GM21515 (cell line): ENCODE data around the gene PAPSS1.
"Not testable (repeated sequence)": the region's sequence is repeated elsewhere in the genome, so short reads cannot be mapped to it uniquely, and the experiment has no call there.

ENCODE experiments used
- ATAC-seq: cut with Tn5 transposase; IDR thresholded peaks from one replicate; pipeline ENCODE4 v1.9.1; 2021; ENCODE audit not compliant: unreplicated experiment

Gene PAPSS1

DNA sequence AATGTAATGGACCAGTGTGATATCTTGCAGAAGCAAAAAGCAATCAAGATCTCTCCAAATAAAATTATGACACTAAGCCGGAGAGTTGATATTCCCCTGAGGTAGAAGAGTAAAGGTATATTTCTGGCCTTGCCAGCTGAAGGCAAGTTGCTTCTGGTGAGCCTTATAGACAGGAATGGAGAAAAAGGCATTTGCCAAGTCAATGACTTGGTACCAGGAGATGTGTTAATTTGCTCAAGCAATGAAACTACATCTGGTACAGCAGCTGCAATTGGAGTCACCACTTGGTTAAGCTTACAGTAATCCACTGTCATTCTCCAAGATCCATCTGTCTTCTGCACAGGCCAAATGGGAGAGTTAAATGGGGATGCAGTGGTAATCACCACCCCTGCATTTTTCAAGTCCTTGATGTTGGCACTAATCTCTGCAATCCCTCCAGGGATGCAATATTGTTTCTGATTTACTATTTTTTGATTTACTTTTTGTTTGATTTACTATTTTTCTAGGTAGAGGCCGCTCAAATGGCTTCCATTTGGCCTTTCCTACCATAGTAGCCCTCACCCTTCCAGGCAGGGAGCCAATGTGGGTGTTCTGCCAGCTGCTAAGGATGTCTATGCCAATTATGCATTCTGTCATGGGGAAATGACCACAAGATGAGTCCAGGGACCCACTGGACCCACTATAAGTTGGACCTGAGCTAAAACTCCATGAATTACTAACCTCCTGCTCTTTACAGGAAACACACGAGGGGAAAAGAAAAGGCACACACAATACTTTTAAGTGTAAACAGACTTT lies 6.3 kb upstream of the PAPSS1 start:
- ATAC-seq = not testable (repeated sequence)

DNA sequence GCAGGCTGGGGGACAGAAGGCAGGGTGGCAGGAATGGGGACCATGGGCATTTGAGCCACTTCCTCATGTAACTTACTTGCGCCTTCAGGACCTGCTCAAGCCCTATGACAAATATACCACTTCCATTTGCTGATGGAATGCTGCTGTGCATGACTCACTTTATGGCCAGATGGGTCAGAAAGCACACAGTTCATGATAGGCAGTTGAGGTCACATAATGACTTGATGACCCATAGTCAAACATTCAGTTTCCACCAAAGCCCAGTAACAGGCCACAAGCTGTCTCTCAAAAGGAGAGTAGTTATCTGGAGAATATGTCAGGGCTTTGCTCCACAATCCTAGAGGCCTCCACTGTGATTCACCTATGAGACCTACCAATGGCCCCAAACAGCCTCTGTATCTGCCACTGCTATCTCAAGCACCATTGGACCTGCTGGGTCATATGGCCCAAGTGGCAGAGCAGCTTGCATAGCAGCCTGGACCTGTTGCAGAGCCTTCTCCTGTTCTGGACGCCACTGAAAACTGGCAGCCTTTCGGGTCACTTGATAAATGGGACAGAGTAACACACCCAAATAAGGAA lies 5.3 kb upstream of the PAPSS1 start:
- no peak for ATAC-seq

DNA sequence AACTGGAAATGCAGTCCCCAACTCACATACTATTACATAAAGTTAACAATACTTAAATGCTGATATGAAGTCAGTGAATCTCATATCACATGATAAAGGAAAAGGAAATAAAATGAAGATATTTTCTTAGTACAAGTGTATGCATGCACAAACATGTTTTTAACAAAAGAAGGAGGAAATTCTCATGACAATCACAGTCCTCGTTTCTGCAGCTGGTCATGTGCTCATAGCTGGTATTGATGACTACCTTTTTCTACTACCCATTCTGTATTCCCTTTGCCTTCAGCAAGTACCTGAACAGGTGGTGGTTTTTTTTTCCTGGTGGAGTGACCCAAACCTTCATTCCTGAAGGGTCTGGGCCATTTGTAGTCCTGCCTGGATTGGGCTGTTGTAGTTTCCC lies 3.3 kb upstream of the PAPSS1 start:
- ATAC-seq = not testable (repeated sequence)

DNA sequence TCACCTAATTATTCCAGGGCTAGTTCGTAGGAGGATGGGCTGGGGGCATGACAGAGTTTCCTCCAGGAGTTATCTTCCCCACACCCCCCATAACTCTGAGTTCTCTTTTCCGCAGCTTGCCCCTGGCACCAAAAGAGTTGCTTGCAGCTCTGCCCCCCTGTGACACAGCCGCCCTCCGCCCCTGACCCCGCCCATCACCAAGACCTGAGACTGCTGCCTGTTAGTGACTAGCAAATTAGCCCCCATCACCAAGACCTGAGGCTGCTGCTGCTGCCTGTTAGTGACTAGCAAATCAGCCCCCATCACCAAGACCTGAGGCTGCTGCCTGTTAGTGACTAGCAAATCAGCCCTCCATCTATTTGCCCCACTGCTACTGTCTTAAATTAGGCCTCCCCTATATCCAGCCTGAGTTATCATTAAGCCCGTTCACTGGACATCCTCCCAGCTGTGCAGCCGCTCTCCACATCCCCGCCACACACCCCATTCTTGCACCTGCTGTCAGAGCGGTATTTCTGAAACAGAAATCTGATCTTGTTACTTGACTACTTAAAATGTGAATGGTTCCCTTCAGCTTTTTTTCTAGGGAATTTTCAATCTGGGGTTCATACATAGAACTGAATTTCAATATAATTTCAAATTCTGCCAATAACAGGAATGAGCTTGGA lies 1.5 kb upstream of the PAPSS1 start:
- no peak for ATAC-seq

DNA sequence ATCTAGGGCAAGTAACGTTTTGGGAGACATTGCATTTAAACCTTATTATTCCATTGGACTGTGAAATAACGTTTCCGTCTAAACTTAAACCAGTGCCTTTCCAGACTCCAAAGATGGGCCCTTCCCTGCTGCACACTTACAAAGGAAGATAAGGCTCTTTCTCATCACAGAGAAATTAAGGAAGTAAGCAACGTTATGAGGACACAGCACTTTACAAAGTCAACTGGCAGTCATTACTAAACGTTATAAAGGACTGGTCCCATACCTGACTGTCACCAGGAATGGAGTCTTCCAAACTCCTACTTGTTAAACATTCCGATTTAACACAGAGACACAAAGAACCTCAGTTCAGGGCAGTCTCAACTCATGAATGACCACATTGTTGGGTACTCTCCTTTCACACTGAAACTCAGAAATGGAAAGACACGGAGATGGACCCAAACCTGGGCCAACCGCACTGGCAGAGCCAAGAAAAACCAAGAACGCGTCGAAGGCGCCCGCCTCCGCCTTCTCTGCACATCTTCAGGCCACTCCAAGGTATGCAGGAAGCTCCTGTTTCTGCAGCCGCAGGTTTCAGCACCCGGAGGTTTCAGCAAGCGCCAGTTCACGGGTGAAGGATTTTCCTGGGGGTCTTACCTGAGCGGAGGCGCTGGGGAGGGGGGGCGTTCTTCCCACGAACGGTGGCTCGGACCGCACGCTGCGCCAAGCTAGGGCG lies 670 bp downstream of the PAPSS1 start:
- ATAC-seq = peak; percentile 12

DNA sequence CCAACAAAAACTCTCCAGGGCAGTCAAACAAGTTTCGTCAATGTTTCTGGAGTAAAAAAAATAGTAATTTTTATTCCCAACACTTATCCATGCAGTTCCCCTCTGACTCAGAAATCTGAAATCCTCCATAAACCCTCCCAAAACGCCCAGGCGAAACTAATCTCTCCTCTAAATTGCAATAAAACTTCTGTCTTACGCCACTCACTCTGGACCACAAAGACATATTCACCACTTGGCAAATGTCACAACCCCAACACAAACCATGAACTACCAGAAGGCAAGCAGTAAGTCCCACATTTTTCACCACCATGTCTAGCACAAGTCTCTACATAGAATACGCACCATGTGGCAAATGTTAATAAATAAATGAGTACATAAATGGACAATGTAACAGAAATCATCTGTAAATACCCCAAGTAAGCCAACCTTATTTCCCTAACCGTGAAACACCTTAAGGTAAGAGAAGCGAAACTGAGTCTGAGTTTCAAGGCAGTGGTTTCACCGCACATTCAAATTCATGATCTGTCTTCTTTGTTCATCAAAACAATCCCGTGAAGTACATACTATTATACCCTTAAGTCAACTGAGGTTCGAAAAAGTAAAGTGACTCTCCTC lies 1.6 kb downstream of the PAPSS1 start:
- peak; percentile 38 for ATAC-seq

DNA sequence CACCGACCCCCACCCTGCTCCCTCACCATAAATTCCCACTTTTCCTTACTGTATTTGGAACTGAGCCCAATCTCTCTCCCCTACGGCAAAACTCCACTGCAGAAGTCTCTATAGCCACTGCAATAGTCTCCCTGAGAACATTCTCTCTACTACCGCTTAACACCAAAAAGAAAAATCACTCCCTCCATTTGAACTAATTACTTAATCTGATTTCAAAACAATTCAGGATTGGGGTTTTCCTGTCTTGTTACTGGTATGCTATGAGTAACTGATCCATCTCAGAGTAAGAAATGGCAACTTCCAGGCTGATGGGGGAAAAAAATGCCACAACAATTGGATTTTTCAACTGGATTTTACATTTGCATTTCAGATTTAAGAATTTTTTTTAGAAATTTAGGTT lies 5.8 kb downstream of the PAPSS1 start:
- no peak for ATAC-seq

DNA sequence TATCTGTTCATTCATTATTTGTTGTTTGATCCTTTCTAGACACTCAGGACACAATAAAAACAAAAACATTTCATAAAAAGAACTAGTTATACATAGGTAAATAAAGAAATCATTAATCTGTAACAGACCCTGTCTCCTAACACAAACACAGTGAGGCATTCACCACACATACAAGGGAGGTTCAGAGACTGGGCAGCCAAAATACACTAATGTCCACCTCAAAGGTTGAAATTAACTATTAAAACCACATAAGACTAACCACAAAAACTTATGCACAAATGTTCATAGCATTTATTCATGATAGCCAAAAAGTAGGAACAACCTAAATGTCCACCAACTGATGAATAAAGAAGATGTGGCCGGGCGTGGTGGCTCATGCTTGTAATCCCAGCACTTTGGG lies 7.8 kb downstream of the PAPSS1 start:
- ATAC-seq = no peak

DNA sequence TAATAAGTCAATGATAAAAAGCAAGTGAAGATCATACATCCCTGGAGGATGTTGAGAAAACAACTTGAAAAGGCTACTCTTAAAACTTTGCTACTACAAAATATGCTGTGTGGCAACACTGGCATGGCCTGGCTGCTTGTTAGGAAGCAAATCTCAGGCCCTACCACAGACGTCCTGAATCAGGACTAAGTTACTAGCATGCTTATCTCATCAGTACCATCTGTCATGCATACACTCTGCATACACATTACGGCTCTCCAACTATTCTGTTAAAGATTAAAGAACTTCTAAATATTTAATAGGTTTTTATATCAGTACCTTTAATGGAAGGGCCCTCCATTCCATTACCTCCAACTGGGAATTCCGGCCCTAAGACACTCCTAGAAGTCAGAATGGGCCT lies 8.2 kb downstream of the PAPSS1 start:
- ATAC-seq = no peak

DNA sequence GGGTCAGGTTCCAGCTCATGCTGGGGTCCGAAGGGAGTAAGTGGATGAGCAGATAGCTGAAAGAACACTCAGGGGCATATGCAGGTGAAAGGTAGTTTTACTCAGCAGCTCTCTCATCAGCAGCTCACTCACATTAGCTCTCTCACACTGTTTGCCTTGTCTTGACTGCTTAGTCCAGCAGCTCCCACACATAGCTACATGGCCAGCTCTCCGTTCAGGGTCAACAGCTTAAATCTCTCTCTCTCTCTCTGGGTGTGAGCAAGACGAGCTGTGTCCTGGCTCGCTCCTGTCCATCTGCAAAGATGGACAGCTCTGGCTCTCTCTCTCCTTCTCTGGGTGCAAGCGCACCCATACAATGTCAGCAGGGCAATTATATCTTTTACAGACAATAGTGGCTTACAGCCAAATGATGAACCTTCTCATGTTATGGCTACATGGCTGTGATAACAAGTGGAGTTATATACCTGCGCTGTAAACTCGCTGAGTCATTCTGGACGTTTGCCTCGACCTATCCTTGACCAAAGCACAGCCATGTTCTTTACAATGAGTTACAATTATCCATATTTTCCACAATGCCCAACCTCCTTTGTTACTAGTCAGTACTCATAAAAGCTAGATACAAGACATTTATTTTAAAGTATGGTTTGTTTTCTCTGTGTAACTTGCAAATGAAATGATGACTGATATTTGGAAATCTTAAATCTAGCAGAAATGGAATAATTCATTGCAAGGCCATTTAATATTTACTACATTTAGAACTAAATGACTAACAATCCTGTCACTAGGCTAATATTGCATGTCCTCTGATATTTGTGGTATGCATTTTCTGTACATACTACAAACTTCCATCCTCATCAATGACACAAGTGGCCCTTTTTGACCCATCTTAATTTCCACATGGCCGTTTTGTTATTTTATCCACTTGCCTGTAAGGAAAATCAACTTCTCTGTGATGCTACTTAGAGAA lies 9.3 kb downstream of the PAPSS1 start:
- no peak for ATAC-seq

DNA sequence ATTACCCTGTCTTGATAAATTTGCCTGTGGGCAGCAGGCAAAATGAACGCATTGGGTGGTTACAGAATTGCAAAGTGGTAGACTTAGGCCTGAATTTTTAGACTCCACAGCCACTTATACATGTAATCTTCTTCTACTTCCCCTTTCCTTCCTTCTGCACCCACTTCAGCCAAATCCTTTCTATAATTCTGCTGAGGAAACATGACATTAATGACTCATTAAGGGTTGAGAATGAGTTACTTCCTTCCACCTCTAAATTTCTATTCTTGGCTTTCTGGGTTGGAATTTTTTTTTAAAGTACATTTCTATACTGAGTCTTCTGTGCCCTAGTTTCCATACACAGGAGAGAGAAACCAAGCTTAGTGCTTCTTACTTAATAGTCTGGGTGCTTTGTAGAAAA lies 10.1 kb downstream of the PAPSS1 start:
- no peak for ATAC-seq

DNA sequence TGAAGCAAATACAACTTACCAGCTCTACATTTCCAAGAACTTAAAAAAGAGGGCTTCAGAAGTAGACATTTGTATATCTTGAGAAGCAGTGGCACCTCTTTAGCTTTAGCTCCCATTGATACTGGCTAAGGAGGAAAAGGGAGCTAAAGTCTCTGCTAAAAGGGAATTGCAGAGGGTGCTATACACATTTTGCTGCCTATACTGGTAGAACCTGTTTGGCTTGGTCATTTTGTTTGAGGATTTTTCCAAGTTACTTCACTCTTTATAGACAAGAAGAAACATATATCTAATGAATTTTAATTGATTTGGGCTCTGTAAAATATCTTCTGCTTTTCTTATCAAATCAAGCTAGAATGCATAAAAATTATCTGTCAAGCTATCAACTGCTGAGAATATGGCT lies 11.8 kb downstream of the PAPSS1 start:
- no peak for ATAC-seq

DNA sequence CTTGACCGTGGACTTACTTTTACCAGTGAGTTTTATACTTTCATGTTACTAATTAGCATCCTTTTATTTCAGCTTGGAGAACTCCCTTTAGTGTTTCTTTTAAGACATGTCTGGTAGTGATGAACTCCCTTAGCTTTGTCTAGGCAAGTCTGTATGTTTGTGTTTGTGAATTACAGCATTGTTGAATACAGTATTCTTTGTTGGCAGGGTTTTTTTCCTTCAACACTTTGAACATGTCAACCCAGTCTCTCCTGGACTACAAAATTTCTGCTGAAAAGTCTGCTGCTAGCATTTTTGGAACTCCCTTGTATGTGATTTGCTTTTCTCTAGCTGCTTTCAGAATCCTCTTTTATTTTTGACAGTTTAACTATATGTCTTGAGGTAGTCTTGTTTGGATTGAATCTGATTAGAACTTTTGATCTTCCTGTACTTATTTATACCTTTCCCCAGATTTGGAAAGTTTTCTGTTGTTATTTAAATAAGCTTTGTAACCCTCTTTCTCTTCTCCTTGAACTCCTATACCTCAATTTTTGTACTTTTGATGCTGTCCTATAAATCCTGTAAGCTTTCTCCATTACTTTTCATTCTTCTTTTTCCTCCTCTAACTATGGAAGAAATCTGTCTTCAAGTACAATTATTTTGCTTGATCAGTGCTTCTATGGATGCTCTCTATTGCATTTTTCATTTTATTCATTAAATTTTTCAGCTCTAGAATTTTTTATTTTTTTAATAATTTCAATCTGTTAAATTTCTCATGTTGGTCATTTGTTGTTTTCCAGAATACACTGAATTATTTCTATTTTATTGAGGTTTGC lies 14.1 kb downstream of the PAPSS1 start:
- ATAC-seq = no peak

DNA sequence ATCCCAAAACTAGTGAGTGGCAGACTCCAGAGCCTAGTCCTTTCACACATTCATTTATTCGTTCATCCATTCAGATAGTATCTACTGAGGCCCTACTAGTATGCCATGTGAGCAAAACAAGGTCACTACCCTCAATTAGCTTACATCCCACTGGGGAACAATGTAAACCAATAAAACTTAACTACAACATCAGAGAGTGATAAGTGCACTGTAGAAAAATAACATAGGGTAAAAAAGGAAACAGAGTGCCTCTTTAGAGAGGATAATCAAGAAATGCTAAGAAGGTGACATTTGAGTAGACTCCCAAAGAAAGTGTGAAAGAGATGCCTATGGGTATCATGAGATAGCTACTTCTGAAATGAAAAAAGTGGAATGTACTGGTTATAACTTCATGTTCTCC lies 18.5 kb downstream of the PAPSS1 start:
- no peak for ATAC-seq

DNA sequence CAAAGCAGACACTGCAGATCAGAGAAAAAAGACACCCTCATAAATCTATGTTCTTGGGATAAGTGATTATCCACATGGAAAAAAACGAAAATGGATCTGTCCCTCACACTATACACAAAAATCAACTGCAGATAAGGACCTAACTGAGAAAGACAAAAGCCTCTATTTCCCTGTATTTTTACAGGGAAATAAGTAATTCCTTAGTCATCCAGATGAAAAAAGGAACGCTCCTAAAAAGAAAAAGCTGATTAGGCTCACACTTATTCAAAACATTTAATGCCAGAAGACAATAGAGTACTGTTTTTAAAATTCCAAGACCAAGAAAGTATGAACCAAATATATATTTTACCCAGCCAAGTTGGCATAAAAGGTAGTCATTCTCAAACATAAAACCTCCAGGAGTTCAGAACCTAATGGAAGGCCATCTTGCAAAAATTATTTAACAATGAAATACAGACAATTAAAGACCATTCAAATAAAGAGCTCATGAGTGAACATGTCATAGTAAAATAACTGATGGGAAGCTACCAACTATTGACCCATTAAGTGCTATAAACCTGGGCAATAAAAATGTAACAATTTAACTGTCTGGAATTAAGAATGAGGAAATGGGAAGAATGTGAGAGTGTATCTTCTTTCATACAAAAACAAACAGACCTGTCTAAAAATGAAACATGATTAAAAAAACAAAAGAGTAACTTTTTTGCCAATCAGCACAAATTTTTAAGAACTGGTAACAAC lies 20.4 kb downstream of the PAPSS1 start:
- ATAC-seq = no peak

DNA sequence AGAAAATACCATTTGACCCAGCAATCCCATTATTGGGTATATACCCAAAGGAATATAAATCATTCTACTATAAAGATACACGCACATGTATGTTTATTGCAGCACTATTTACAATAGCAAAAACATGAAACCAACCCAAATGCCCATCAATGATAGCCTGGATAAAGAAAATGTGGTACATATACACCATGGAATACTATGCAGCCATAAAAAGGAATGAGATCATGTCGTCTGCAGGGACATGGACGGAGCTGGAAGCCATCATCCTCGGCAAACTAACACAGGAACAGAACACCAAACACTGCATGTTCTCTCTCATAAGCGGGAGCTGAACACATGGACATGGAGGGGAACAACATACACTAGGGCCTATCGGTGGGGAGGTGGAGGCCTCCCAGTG lies 23.8 kb downstream of the PAPSS1 start:
- ATAC-seq = not testable (repeated sequence)

DNA sequence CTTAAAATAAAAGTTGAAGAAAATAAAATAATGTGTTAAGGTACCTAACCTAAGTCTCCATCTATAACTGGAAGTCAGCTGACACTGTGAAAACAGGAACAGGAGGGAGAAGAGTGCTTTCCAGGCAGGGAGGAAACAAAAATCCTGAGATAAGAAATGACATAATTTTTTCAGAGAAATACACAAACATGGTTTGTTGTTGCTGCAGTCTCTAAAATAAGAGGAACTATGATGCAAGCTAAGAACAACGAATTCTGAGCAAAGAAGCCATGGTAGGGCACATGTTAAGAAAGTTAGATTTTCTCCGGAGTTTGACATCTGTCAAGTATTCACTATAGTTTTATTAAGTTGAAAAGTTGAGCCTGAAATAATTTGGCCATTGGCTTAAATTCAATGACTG lies 26.9 kb downstream of the PAPSS1 start:
- ATAC-seq = no peak

DNA sequence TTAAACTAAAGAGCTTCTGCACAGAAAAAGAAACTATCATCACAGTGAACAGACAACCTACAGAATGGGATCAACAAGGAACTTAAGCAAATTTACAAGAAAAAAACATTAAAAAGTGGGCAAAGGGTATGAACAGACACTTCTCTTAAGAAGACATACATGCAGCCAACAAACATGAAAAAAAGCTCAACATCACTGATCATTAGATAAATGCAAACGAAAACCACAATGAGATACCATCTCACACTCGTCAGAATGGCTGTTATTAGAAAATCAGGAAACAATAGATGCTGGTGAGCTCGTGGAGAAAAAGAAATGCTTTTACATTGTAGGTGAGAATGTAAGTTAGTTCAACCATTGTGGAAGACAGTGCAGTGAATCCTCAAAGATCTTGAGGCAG lies 27.8 kb downstream of the PAPSS1 start:
- ATAC-seq = no peak

DNA sequence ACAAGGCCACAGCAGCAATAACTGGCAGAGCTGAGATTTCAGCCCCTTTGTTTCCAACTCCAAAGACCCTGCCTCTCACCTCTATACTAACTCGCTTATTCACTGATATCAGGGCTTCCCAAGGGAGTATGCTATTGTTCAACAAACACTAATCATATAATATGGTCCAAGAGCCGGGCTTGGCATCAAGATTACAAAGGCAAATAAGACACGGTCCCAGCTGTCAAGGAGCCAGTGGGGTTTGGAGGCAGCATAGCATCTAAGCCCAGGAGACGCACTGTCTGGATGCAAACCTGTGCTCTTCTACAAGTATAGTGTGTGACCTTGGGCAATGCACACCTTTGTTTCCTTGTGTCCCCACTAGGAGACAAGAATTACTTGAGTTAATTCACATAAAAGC lies 28.7 kb downstream of the PAPSS1 start:
- no peak for ATAC-seq
